ENCODE results near the gene RRBP1.
"Not testable (repeated sequence)": the region's sequence is repeated elsewhere in the genome, so short reads cannot be mapped to it uniquely, and the experiment has no call there.

RRBP1 gene

DNA sequence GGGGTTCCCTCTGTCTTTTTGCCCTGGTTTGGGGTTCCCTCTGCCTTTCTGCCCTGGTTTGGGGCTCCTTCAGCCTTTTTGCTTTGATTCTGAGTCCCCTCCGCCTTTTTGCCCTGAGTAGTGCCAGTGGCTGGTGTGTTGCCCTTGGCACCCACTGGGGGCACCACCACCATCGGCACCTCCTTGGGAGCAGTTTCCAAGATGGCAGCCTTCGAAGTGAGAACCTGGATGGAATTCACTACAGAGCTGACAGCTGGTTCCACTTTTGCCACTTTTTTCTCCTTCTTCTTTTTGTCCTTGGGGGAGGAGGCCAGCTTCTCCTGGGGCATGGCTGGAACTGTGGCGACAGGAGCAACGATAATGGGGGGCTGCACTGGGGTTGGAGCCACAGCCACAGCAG lies 22.2 kb downstream of the RRBP1 start:
- no peak for DNase-seq

GRCh38 chr20:17659344-17659743 lies 22.7 kb downstream of the RRBP1 start:
- DNase-seq, result not testable (repeated sequence)

- DNase-seq, result no peak
Observed at GRCh38 chr20:17658648-17658993, 23.4 kb downstream of the RRBP1 start.

GRCh38 chr20:17657898-17658647 lies 24.0 kb downstream of the RRBP1 start:
- DNase-seq, result no peak

GRCh38 chr20:17657079-17657825 lies 24.8 kb downstream of the RRBP1 start:
- DNase-seq, result no peak

DNA sequence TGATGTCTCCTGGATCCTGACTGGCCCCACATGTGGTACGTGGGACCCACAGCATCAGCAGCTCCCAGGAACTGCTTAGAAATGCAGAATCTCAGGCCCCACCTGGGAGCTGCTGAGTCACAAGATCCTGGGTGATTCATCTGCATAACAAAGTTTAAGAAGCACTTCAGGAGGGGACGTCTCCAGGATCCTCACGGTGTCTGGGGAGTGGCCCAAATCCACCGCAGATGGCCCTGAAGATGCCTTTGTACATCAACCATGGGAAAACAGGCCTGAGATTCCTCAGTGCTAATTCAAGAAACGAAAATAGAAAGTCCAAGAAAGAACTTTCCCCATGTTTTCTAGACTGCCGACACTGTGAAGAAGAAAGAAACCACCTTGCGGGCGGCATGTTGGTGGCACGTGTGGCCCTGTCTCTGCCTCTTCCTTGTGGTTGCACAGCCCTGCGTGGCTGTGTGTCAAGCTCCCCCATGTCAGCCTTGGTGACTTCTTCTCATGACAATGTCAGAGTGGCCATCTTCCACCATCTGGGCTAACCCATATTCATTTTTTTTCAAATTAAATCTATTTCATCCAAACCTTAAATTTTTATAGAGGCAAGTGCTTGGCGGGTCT lies 26.1 kb downstream of the RRBP1 start:
- DNase-seq, result no peak

- DNase-seq, result no peak
Observed at GRCh38 chr20:17655286-17655651, 26.8 kb downstream of the RRBP1 start.

GRCh38 chr20:17654649-17655285 lies 27.3 kb downstream of the RRBP1 start:
- DNase-seq, result no peak

DNA sequence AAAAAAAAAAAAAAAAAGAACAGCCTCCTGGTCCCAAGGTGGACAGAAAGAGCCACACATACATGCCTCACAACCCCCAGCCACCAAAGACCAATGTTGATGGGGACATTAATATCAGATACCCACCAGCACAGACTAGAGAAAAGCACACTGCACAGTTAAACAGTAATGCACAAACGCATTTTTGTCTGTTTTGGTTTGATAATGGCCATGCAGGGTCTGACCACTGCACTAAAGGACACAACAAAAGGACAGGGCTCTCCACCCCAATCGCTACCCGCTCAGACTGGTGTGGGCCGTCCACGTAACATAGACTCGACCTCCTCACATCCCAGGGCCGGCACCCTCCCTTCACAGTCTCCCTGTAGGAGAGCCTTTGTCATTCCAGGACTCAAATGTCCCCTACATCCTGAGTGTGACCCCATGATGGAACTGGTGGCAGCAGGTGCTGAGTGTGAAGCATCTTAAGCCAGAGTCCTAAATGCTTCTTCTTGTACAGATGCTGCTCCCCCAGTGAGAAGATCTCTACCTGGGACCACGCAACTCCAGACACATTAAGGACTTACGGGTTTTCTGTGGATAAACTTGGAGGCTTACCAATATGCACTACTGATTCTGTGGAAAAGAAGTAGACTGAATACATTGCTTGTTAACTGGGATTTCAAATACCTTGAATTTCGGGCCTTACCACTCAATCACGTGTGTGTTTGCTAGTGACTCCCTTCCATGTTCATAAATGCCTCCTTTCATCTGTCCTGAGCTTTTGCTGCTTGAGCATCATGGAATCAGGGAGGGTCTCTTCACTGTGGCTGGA lies 28.0 kb downstream of the RRBP1 start:
- no peak for DNase-seq

DNA sequence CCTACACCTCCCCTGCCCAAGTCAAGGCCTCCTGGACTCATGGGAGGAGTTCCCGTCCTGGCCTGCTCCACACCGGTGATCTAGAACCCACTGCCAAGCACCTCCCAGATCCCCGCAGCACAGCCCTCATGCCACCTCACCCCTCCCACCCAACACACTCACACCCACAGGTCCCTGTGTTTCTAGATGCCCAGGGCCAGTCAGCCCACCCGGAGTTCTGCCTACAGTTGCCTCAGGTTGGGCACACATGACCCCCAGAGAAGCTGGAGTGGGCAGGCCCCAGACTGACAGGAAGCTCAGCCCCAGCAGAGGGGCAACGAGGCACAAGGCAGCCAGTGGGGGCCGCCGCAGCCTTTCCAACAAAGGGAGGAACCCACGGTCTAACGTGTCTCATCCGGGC lies 29.6 kb downstream of the RRBP1 start:
- no peak for DNase-seq

GRCh38 chr20:17651760-17652388 lies 30.2 kb downstream of the RRBP1 start:
- DNase-seq, result no peak

DNA sequence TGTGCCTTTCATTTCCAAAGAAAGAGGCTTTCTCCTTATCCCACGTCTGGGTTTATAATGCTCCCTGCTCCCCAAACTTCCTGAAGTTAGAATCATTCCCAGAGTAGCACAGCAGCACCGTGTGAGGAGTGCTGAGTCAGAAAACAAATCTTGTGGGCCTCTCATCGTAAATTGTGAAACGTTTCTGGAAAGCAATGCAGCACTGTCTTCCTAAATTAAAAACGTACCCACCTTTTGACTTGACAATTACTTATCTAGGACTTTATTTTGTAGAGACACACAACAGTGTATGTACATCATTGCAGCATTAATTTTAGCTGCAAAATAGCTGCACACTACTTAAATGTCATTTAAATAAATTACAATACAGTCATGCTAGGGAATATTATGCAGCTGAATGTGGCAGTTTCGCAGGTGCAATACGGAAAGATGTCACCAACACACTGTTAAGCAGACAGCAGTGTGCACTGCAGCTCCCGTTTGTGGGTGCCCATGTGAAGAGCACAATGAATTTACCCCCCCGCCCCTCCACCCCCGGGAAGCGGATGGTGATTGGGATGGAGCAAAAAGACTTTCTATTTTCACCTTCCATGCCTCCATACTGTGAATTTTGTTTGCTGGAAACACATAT lies 30.8 kb downstream of the RRBP1 start:
- no peak for DNase-seq

DNA sequence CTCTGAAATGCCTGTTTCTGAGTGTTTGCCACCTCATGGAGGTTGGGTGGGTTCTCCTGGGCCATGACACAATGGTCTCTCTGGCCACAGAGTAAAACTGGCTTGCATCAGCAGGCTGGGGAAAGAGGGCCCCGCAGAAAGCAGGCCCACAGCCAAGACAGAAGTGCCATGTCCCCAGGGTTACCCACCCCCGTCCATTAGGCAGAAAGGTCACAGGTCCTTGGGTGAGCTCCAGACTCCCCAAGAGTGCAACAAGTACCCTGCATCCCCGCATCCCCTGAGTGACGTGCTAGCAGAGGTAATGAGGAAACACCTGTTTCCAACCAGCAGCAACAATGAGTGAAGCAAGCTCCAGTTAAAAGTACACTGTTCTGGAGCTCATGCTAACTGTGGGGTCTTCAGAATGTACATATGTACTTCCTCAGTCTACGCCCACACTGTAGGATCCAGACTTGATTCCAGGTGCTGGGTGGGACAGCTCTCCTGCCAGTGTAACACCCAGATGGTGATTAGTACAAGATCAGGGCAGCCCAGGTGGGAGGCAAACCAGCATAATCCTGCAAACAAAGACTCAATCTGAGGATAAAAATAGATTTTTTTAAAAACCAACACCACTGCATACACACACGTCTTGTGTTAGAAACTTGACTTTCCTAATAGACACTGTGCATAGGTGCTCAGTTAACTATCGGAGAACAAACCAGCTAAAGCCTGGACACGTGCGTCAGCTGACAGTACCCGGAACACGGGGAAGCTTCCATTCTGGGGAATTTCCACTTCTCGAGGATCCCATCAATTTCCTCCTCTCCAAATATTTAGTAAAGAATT lies 31.5 kb downstream of the RRBP1 start:
- no peak for DNase-seq

DNA sequence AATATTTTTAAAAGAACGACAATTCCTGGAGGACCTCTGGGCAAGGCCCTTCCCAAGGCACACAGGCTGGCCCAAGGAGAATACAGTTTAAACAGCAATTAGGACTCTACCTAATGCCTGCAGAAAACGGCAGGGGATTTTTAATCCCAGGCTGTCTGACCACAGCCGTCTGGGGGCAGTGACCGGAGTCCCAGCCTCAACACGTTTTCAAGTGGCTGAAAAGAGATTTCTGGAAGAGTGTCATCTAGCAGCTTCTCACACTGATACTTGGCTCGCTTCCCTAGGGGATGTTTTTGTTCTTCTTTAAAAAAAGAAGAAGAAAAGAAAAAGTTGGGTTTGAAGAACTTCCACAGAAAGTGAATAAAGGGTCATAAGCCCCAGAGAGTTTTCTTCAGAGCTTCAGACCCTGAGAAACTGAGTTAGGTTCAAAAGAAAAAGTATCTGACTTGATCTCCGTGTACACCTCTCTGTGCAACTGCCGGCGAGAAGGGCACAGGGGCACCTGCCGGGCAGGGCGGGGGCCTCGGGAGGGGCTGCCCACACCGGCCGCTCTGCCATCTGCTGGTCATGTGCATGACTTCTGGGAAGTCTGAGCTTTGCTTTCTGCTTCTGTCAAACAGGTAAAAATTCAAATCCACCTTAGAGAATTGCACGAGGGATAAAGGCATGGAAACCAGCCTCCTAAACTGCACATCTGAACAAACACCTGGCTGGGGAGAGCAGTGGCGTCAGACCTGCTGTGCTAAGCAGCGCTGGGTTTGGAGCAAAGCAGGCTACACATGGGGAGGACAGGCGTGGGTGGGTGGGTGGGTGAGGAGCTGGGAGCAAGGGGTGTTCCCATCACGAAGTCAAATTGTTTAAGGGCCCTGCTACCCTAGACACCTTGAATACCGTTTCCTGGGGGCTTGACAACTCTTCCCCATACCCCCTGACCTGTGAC lies 33.0 kb downstream of the RRBP1 start:
- DNase-seq, result no peak

DNA sequence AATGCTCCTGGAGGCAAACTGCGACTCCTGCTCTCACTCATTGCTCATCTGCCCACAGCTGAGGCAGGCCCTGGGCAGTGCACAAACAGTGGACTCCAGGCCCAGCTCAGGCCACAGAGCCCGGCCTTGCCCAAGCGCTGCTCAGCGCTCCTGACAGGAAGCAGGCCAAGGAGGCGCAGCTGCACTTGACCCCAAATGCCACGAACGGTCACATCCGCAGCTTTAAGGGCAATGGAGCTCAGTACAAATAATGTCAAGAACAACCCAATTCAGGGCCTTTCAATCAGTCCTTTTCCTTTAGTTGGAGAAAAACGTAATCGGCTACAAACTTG lies 33.8 kb downstream of the RRBP1 start:
- no peak for DNase-seq

DNA sequence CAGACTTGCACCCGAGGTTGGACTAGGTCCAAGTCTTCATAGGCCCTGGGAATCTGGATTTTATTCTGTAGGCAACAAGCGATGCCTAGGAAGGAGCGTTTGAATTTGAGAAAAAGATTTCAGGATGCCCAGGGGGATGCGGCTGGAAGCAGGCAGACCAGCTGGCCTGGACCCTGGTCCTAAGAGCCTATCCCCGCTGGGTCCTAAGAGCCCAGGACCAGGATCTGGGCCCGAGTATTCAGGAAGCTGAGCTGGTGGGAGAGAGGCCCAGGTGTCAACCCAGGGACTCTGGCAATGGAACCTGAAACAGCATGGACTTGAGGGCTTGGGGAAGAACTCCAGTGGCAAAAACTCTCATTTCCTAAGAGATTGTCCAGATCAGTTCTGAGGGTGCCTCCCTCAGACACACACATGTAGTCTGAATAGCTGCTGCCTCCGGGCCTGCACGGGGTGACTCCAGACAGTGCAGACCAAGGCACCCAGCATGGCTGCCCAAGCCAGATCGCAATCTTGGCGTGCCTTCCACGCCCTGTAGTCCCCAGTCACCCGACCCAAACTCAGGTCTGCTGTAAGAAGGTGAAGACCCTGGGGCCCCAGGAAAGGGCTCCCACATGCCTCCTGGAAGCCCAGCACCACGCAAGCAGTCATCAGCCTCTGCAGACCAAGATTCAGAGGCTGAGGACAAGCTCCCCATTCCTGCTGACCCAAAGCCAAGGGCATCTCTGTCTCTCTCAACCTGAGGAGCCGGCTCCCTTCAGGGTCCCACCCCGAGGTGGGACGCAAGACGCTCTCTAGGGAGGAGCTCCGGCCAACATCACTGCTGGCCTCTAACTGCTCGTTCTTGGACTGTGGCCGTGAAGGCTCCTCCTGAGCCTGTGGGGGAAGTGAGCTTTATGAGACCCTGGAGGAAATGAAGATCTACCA lies 34.4 kb downstream of the RRBP1 start:
- no peak for DNase-seq

GRCh38 chr20:17646961-17647301 lies 35.1 kb downstream of the RRBP1 start:
- DNase-seq, result no peak

GRCh38 chr20:17646209-17646960 lies 35.7 kb downstream of the RRBP1 start:
- no peak for DNase-seq

Measured in Kasumi-1 (cell line).